Activated CD4-positive, alpha-beta T cell treated with anti-CD3 and anti-CD28 coated beads for 48 hours (primary cell): ENCODE measurements around the gene DCC.

Experiments
- DNase-seq: peaks from one replicate; pipeline ENCODE4 v3.0.0-alpha.2; 2020

DCC gene

DNA sequence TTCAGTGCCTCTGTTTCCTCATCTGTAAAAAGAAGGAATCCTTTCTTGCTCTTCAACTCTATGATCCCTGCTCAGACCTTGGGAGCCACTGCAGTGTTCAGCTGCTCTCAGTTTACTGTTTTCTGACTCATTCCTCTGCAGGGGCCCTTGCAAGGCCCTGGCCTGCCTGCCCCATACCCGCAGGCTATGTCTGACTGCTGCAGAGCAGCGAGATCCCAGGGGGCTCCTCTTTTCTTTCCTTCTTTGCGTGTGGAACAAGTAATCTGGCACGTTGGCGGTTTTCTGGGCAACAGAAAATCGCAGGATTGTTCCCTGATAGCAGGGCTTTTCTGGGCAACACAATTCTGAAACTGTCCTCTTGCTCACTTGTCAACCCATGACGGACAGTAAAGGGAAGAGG is 376.0 kb downstream of the DCC start:
- no peak for DNase-seq

- DNase-seq: no peak
Measured at GRCh38 chr18:52716973-52717372, 377.0 kb downstream of the DCC start.

DNA sequence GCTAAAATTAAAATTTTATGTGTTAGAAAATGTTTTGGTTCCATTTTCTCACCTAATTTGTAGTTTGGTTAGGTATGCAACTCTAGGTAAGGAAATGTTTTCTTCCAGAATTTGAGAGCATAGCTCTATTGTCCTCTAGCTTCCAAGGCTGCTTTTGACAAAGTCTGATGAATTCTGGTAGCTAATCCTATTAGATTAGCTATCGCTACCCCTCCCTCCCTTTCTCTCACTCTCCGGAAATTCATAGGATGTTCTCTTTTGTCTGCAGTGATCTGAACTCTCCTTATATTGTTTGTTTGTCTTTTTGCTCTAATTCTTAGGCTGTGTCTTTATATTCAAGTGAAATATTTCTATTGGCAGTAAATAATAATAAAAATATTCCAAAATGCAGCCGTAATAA is 382.9 kb downstream of the DCC start:
- no peak for DNase-seq

DNA sequence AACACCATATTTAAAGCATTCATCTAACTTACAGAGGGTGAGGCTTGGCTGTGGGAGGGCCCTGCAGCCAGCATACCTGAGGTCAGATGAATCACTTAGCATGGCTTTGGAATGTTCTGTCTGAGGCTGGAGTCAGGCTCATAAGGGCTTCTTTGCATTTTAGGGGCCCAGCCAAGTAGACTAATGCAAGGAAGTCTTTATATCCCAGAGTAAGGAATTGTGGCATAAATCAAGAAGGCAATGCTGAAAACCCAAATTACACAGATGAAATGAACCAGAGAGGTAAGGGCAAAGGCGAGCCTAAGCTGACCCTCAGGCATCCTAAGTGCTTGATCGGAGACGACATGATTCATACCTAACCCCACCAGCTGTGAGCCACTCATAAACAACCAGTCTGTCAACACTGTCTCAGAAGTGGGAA is 383.6 kb downstream of the DCC start:
- no peak for DNase-seq

DNA sequence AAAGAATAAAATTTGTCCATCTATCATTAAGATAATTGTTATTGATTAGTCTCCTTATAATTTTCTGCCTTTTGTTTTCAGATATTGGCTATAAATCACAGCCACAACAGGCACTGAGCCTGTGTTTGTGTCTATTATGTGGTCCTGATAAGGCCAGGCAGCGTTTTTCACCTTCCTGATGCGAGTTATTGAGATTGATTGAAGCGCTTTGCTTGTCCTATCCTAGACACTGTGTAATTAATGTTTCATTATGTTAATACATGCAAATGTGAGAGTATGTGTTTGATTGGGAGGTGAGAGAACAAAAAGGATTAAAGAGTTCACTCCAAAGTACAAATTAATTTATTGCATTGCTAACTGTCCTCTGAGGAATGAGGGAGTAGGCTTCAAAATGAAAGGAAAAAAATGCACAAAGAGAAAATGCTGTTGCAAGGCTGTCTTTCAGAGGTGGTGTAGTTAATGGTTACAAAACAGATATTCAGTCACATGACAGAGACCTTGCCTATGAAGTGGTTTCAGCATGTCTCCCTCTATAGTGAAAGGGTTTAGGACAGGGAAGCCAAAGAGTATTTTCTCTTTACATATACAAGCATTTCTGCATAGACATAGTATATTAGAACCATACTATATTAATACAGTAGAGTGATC is 391.1 kb downstream of the DCC start:
- DNase-seq: no peak

DNA sequence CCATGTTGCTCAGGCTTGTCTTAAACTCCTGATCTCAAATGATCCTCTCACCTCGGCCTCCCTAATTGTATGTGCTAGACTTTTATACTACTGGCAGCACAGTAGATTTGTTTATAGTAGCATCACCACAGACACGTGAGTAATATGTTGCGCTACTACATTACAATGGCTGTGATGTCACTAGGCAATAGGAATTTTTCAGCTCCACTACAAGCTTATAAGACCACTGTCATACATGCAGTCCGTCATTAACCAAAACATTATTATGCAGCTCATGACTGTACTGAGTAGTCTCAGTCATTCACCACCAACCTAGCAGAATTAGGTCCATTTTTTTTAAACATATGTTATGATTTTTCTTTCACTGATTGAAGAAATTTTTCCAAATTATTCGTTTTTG is 398.9 kb downstream of the DCC start:
- no peak for DNase-seq

GRCh38 chr18:52746986-52747385 is 407.0 kb downstream of the DCC start:
- DNase-seq: no peak

GRCh38 chr18:52747869-52748268 is 407.9 kb downstream of the DCC start:
- no peak for DNase-seq

GRCh38 chr18:52748343-52748742 is 408.3 kb downstream of the DCC start:
- no peak for DNase-seq

- DNase-seq: no peak
Measured at GRCh38 chr18:52749542-52749941, 409.5 kb downstream of the DCC start.

GRCh38 chr18:52750995-52751394 is 411.0 kb downstream of the DCC start:
- DNase-seq: no peak

- no peak for DNase-seq
Measured at GRCh38 chr18:52764316-52764715, 424.3 kb downstream of the DCC start.

- DNase-seq: no peak
Measured at GRCh38 chr18:52766002-52766545, 426.1 kb downstream of the DCC start.

DNA sequence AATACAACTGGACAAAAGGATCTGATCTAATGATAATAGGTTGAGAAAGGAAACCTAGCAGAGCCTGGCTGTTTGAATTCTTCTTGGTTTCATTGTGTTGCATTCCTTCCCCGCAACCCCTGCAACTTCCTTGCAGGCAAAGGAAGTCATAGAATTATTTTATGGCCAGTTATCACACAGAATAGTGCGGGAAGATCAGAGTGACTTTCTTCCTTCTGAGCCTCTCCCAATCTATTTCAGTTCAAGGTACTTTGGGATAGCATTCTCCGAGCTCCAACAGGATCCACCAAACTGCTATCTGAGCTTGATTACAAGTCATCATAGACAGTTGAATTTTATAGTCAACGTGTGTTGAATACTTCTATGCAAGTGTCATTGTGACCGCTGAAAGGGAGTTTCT is 441.1 kb downstream of the DCC start:
- no peak for DNase-seq

DNA sequence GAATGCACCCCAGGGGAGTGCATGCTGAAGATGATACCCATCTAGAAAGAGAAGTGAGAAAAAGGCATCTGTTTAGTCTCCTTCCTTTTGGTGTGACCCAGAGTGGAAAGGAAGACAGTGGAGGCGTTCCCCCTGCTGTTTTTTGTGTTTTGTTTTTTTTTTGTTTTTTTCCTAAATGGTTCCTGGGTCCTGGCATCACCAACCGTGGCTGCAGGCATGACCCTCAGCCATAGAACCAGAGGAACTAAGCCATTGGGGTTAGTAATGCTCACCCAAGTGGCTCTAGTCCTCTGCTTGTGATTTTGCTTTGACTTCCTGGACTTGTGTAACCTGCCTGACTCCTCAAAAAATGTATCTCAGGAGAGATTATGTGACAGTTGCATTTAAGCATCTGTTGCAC is 451.3 kb downstream of the DCC start:
- no peak for DNase-seq

- no peak for DNase-seq
Measured at GRCh38 chr18:52812834-52813233, 472.8 kb downstream of the DCC start.

DNA sequence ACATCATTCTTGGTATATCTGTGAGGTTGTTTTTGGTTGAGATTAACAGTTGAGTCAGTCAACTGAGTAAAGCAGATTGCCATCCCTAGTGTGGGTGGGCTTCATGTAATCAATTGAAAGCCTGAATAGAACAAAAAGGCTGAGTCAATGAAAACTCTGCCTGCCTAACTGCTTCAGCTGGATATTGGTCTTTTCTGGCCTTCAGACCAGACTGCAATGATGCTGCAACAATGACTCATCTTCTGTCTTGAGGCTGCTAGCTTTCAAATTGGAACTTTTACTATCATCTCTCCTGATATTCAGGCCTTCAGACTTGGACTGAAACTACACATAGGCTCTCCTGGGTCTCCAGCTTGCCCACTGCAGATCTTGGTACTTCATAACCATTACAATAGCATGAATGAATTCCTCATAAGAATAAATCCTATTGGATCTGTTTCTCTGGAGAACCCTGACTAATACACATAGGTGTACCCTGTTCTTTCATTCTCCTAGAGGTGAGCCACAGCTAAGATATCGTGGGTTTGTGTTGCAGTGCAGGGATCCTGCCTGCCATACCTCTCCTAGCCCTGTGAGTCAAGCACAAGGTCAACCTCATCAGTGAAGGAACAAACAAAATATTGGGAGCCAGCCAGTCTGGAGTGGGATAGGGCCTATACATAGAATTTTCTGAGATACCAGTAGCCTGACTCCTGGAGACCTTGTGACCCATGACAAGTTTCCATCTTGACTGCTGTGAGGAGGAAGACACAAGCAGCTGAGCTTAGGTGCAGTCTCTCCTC is 473.8 kb downstream of the DCC start:
- DNase-seq: no peak

DNA sequence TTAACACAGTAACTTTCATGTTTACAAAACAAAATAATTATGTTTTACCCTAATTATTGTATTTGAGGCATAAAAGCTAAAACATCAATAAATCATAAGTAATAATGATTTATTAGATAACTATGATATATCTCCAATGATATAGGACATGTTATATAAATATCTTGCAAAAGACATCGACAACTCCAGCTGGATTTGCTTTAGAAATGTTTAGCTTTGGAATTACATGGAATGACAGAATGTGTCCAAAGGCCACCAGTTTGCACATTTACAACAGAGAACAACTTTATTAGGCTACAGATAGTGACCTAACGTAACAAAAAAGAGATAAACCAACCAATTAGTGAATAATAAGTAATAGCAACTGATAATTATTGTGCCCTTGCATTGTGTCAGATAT is 475.7 kb downstream of the DCC start:
- no peak for DNase-seq

- DNase-seq: no peak
Measured at GRCh38 chr18:52816121-52816520, 476.1 kb downstream of the DCC start.

- no peak for DNase-seq
Measured at GRCh38 chr18:52822160-52822559, 482.2 kb downstream of the DCC start.

GRCh38 chr18:52824126-52824525 is 484.1 kb downstream of the DCC start:
- no peak for DNase-seq

DNA sequence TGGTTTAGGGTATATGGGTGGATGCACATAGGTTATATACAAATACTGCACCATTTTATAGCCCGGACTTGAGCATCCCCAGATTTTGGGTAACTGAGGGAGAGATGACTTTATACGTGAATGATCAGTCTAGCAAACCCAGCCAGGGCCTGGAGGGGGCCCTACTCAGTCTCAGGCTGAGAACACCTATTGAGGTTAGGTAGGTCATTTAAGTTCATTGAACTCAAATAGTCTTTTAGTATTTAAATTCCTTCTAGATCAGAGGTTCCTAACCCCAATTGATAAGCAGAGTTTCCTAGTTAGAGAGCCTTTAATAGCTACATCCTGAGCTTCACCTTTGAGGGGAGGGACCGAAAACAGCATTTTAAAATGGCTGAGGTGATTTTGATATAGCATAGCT is 487.0 kb downstream of the DCC start:
- DNase-seq: no peak

DNA sequence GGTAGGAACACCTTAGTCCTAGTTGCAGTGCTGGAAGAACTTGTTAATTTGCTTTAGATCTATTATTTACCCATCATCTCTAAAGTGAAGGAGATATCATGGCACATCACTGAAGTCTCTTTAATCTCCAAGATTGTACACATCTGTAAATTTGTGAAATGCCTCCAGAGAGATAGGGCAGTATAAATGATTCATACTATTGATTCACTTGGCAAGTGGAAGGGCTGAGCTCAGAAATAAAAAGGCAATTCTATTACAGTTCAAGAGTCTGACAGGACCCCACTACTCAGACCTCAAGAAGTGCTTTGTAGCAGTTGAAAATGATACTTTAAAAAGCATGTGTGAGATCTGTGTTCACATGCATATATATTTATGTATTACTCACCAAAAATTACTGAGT is 489.3 kb downstream of the DCC start:
- DNase-seq: no peak

DNA sequence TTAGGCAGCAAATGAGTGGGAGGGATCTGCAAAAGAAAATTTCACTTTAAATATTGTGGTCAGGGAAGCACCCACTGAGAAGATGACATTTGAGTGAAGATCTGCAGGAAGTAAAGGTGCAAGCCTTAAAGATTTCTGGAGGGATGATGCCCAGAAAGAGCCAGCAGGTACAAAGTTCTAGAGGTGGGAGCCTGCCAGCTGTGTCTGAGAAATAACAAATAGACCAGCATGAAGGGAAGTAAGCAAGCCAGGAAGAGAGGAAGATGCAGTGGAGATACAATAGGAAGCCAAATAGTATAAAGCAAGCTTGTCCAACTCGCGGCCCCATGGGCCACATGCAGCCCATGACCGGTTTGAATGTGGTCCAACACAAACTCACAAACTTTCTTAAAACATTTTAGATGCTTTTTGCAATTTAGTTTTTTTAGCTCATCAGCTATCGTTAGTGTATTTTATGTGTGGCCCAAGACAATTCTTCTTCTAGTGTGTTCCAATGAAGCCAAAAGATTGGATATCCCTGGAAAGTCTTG is 489.9 kb downstream of the DCC start:
- DNase-seq: no peak
